GM23338 (cell line): Measurements from ENCODE around the gene LRRC27. TPM values are rescaled to one million over a fixed set of nuclear protein-coding genes. Genes with fewer than 3 reads are reported as not detected.

ENCODE experiments used
- ATAC-seq: fragments of 200-7000 bp; cut with Tn5 transposase; 3 replicates; pipeline ENCODE4 v1.9.1; 2020
- DNase-seq: peaks from one replicate; pipeline ENCODE4 v3.0.0-alpha.2; 2015; ENCODE audit warnings: low spot score
- H2AFZ ChIP-seq: fragments of 200-600 bp; sonication (generic); 2 replicates; pipeline ENCODE4 v1.8.0; 2016; ENCODE audit warnings: antibody characterized with exemption, mild to moderate bottlenecking, moderate library complexity
- H3F3A ChIP-seq: fragments of 200-600 bp; sonication (generic); replicated peaks from 2 replicates; pipeline ENCODE4 v1.8.0; 2017; ENCODE audit warnings: antibody characterized with exemption, mixed run types, low read depth
- H3K27ac ChIP-seq: fragments of 200-600 bp; sonication (generic); 2 replicates; pipeline ENCODE4 v1.6.1; 2016; ENCODE audit warnings: low read depth
- H3K27me3 ChIP-seq: fragments of 200-600 bp; sonication (generic); 2 replicates; pipeline ENCODE4 v1.8.0; 2016; ENCODE audit warnings: mild to moderate bottlenecking, mixed run types, moderate library complexity; ENCODE audit not compliant: insufficient read depth
- H3K36me3 ChIP-seq: fragments of 200-600 bp; sonication (generic); 2 replicates; pipeline ENCODE4 v1.8.0; 2016; ENCODE audit warnings: mild to moderate bottlenecking; ENCODE audit not compliant: insufficient read depth
- H3K4me1 ChIP-seq: fragments of 200-600 bp; sonication (generic); 2 replicates; pipeline ENCODE4 v1.8.0; 2016; ENCODE audit warnings: mild to moderate bottlenecking, moderate library complexity; ENCODE audit not compliant: insufficient read depth
- H3K4me2 ChIP-seq: fragments of 200-600 bp; sonication (generic); 2 replicates; pipeline ENCODE4 v1.7.1; 2017; ENCODE audit warnings: mixed run types
- H3K4me3 ChIP-seq: fragments of 200-600 bp; sonication (generic); 2 replicates; pipeline ENCODE4 v1.6.1; 2016; ENCODE audit warnings: mixed run types
- H3K79me2 ChIP-seq: fragments of 200-600 bp; sonication (generic); replicated peaks from 2 replicates; pipeline ENCODE4 v1.8.0; 2017; ENCODE audit warnings: mild to moderate bottlenecking; ENCODE audit not compliant: insufficient read depth
- H3K9me2 ChIP-seq: fragments of 200-600 bp; sonication (generic); 2 replicates; pipeline ENCODE4 v1.8.0; 2017; ENCODE audit not compliant: insufficient read depth
- H4K20me1 ChIP-seq: fragments of 200-600 bp; sonication (generic); replicated peaks from 2 replicates; pipeline ENCODE4 v1.8.0; 2017; ENCODE audit warnings: mild to moderate bottlenecking; ENCODE audit not compliant: insufficient read depth
- H3K27ac Mint-ChIP-seq: 2 replicates; pipeline ENCODE4 v1.8.0; 2020; ENCODE audit warnings: inconsistent platforms, mild to moderate bottlenecking, moderate library complexity, mixed read lengths
- H3K27me3 Mint-ChIP-seq: 3 replicates; pipeline ENCODE4 v1.8.0; 2022; ENCODE audit warnings: low read depth, mild to moderate bottlenecking, moderate library complexity, mixed read lengths, inconsistent platforms; ENCODE audit not compliant: insufficient read depth, poor library complexity
- H3K36me3 Mint-ChIP-seq: 3 replicates; pipeline ENCODE4 v1.8.0; 2021; ENCODE audit warnings: low read depth, mild to moderate bottlenecking, inconsistent platforms, moderate library complexity, mixed read lengths
- H3K4me1 Mint-ChIP-seq: 3 replicates; pipeline ENCODE4 v1.8.0; 2020; ENCODE audit warnings: mild to moderate bottlenecking, inconsistent platforms, mixed read lengths
- H3K4me3 Mint-ChIP-seq: 3 replicates; pipeline ENCODE4 v1.8.0; 2021; ENCODE audit warnings: moderate library complexity, mild to moderate bottlenecking, inconsistent platforms, mixed read lengths
- H3K9me3 Mint-ChIP-seq: 3 replicates; pipeline ENCODE4 v1.8.0; 2020; ENCODE audit warnings: moderate library complexity, mild to moderate bottlenecking, inconsistent platforms, mixed read lengths
- EZH2 ChIP-seq: fragments of 200-600 bp; sonication (generic); IDR thresholded peaks from one replicate; pipeline ENCODE4 v1.8.0; 2017; ENCODE audit warnings: antibody characterized with exemption, mild to moderate bottlenecking, low read depth; ENCODE audit not compliant: unreplicated experiment
- EZH2phosphoT487 ChIP-seq: fragments of 200-600 bp; sonication (generic); IDR thresholded peaks from one replicate; pipeline ENCODE4 v1.8.1; 2018; ENCODE audit warnings: antibody characterized with exemption; ENCODE audit not compliant: unreplicated experiment
- JUNB ChIP-seq: IDR thresholded peaks from one replicate; pipeline ENCODE4 v1.6.1; 2016; ENCODE audit warnings: antibody characterized with exemption; ENCODE audit not compliant: unreplicated experiment
- NANOG ChIP-seq: IDR thresholded peaks from 2 replicates; pipeline ENCODE4 v1.6.1; 2016; ENCODE audit warnings: antibody characterized with exemption, borderline replicate concordance
- POLR2AphosphoS5 ChIP-seq: IDR thresholded peaks from 2 replicates; pipeline ENCODE4 v1.6.1; 2016; ENCODE audit warnings: antibody characterized with exemption, low read depth
- ZNF114 ChIP-seq: fragments of 250-450 bp; sonication (Bioruptor Pico); IDR thresholded peaks from 2 replicates; pipeline ENCODE4 v1.5.0; 2020; ENCODE audit warnings: mild to moderate bottlenecking, moderate library complexity
- ZNF331 ChIP-seq: fragments of 250-450 bp; sonication (Bioruptor Pico); IDR thresholded peaks from 2 replicates; pipeline ENCODE4 v1.5.0; 2020; ENCODE audit warnings: low read depth, mild to moderate bottlenecking, moderate library complexity
- polyA plus RNA-seq: library from polyadenylated mRNA; unstranded; fragments of >200 nt; fragmentation: Nextera tagmentation; extraction: Ambion mirVana; gene quantifications from 2 replicates; pipeline ENCODE4 v1.2.1, GENCODE V29; 2016
- total RNA-seq: library from RNA; depleted of rRNA; stranded (reverse); fragments of >200 nt; shearing (Covaris generic); gene quantifications from 2 replicates; pipeline ENCODE4 v1.2.3, GENCODE V29; 2014
- TF ChIP-seq, protein P1 (sequence below), 2 experiments: fragments of 200-600 bp in 1 of 2; sonication (generic) in 1 of 2; conservative IDR thresholded peaks; 2 replicates each; pipeline versions ENCODE4 v1.5.1 to v1.6.1; 2016 to 2017; ENCODE audit warnings: antibody characterized with exemption in 2 of 2, low read depth in 2 of 2, mild to moderate bottlenecking in 2 of 2, moderate library complexity in 1 of 2
- TF ChIP-seq, protein P2 (sequence below): IDR thresholded peaks from one replicate; pipeline ENCODE4 v1.6.1; 2018; ENCODE audit warnings: antibody characterized with exemption; ENCODE audit not compliant: unreplicated experiment
- TF ChIP-seq, protein P3 (sequence below): IDR thresholded peaks from 2 replicates; pipeline ENCODE4 v1.6.1; 2016; ENCODE audit warnings: antibody characterized with exemption

The LRRC27 gene
- total and polyA plus RNA-seq, 2 experiments from 2014 or later = 2.9 to 3.5 TPM

DNA sequence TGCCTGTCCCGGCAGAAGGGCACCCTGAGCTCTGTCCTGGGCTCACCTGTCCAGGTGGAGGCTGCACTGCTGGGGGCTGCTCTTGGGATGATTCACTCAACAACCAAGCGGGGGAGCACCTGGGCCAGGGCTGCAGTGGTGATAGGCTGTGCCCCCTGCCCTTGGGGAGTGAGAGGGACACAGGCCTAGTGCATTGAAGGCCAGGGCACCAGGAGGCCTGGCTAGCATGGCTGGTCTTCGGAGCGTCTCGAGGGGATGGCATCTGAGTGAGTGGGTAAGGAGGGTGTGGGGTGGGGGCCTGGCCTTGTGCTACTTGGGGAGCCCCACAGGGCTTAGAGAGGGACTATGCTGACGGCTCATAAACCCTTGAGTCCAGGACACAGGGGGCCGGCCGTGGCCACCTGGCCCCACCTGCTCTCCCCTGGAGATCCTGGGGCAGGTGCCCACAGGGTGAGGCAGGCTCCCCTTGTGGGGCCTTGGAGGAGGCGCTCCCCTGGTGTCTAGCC, 68.1 kb downstream of the LRRC27 start:
- Mint-ChIP-seq H3K27ac (no peak overlapping the region), H3K4me3 (no peak overlapping the region), H3K9me3 (no peaks in the 10 kb centered on the region), H3K27me3 (peaks cover 3% of the 10 kb centered on the region), H3K4me1 (peaks cover 22% of the 10 kb centered on the region), H3K36me3 (no peaks in the 10 kb centered on the region)
- DNase-seq (no peak), ATAC-seq (peak; percentile 8; the same call in 1 of the 3 replicates)
- no peak for TF ChIP-seq NANOG
- TF ChIP-seq, protein P1, sequence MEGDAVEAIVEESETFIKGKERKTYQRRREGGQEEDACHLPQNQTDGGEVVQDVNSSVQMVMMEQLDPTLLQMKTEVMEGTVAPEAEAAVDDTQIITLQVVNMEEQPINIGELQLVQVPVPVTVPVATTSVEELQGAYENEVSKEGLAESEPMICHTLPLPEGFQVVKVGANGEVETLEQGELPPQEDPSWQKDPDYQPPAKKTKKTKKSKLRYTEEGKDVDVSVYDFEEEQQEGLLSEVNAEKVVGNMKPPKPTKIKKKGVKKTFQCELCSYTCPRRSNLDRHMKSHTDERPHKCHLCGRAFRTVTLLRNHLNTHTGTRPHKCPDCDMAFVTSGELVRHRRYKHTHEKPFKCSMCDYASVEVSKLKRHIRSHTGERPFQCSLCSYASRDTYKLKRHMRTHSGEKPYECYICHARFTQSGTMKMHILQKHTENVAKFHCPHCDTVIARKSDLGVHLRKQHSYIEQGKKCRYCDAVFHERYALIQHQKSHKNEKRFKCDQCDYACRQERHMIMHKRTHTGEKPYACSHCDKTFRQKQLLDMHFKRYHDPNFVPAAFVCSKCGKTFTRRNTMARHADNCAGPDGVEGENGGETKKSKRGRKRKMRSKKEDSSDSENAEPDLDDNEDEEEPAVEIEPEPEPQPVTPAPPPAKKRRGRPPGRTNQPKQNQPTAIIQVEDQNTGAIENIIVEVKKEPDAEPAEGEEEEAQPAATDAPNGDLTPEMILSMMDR (conservative IDR thresholded peaks at IDR 0.05; ENCODE audit: low read depth in 2 of 2) = peak in 1 of 2 experiments; percentile 49; a peak in 2 of 4 replicates
- Histone ChIP-seq H3K27me3 (peaks cover 6% of the 10 kb centered on the region; the same call in 1 of the 2 replicates), H3F3A (no peaks in the 10 kb centered on the region), H4K20me1 (no peaks in the 10 kb centered on the region), H3K36me3 (no peaks in the 10 kb centered on the region), H3K9me2 (no peaks in the 10 kb centered on the region), H3K4me3 (no peak overlapping the region), H2AFZ (no peak overlapping the region), H3K27ac (no peak overlapping the region), H3K4me2 (no peak overlapping the region), H3K79me2 (no peaks in the 10 kb centered on the region), H3K4me1 (peaks cover 7% of the 10 kb centered on the region; the same call in 1 of the 2 replicates)

DNA sequence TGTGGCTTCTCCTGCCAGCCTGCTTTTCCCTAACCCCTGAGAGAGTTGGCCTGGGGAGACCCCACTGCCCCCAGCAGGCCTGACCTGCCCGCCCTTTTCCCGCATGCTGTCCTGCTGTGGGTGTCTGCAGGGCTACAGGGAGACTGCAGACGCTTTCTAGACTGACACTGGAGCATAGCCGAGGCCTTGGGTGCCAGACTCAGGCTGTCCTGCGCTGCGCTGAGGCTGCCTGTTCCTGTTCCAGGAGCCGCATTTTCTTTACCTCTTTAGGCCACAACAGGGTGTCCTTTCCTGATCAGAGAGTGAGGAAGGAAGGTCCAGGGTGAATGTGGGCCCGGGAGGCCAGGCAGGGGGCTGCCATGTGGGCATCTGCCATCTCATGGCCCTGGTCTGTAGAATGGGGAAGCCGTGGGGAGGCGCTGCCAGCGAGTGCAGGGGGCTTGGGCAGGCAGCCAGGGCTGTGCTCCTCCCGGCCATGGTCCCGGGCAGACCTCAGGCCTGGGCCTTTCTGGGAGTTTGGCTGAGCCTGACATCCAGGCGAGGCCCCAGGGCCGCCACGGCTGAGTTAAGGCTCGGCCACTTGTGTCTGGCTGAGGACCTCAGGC, 68.7 kb downstream of the LRRC27 start:
- H3K9me3 Mint-ChIP-seq = no peaks in the 10 kb centered on the region; the same call in 2 of the 3 replicates
- H3F3A ChIP-seq = 0 out of 2 replicates have a peak, but pooled peaks cover 1% of the 10 kb centered on the region
- H3K4me3 ChIP-seq = no peak overlapping the region
- peaks cover 3% of the 10 kb centered on the region for H3K27me3 Mint-ChIP-seq
- H3K79me2 ChIP-seq = no peaks in the 10 kb centered on the region
- TF ChIP-seq, protein P2, sequence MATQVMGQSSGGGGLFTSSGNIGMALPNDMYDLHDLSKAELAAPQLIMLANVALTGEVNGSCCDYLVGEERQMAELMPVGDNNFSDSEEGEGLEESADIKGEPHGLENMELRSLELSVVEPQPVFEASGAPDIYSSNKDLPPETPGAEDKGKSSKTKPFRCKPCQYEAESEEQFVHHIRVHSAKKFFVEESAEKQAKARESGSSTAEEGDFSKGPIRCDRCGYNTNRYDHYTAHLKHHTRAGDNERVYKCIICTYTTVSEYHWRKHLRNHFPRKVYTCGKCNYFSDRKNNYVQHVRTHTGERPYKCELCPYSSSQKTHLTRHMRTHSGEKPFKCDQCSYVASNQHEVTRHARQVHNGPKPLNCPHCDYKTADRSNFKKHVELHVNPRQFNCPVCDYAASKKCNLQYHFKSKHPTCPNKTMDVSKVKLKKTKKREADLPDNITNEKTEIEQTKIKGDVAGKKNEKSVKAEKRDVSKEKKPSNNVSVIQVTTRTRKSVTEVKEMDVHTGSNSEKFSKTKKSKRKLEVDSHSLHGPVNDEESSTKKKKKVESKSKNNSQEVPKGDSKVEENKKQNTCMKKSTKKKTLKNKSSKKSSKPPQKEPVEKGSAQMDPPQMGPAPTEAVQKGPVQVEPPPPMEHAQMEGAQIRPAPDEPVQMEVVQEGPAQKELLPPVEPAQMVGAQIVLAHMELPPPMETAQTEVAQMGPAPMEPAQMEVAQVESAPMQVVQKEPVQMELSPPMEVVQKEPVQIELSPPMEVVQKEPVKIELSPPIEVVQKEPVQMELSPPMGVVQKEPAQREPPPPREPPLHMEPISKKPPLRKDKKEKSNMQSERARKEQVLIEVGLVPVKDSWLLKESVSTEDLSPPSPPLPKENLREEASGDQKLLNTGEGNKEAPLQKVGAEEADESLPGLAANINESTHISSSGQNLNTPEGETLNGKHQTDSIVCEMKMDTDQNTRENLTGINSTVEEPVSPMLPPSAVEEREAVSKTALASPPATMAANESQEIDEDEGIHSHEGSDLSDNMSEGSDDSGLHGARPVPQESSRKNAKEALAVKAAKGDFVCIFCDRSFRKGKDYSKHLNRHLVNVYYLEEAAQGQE = no peak
- TF ChIP-seq, protein P3, sequence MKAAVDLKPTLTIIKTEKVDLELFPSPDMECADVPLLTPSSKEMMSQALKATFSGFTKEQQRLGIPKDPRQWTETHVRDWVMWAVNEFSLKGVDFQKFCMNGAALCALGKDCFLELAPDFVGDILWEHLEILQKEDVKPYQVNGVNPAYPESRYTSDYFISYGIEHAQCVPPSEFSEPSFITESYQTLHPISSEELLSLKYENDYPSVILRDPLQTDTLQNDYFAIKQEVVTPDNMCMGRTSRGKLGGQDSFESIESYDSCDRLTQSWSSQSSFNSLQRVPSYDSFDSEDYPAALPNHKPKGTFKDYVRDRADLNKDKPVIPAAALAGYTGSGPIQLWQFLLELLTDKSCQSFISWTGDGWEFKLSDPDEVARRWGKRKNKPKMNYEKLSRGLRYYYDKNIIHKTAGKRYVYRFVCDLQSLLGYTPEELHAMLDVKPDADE = no peak
- no peak for TF ChIP-seq NANOG
- TF ChIP-seq, protein P1 (conservative IDR thresholded peaks at IDR 0.05; ENCODE audit: low read depth in 2 of 2) = no peak
- no peak for TF ChIP-seq ZNF114 (CRISPR knock-in tag)
- TF ChIP-seq JUNB = no peak
- no peak for TF ChIP-seq EZH2
- no peak for TF ChIP-seq POLR2AphosphoS5
- no peak for TF ChIP-seq ZNF331 (CRISPR knock-in tag)
- no peak for TF ChIP-seq EZH2phosphoT487
- H3K27ac Mint-ChIP-seq = peak overlapping the region; percentile 90
- no peak overlapping the region for H2AFZ ChIP-seq
- no peaks in the 10 kb centered on the region for H3K36me3 ChIP-seq
- H3K9me2 ChIP-seq = no peaks in the 10 kb centered on the region
- ATAC-seq = no peak
- H3K27ac ChIP-seq = no peak overlapping the region
- H3K27me3 ChIP-seq = peaks cover 6% of the 10 kb centered on the region; the same call in 1 of the 2 replicates
- H3K4me2 ChIP-seq = no peak overlapping the region
- peaks cover 3% of the 10 kb centered on the region; the same call in 2 of the 3 replicates for H3K36me3 Mint-ChIP-seq
- H4K20me1 ChIP-seq = no peaks in the 10 kb centered on the region
- peaks cover 7% of the 10 kb centered on the region; the same call in 1 of the 2 replicates for H3K4me1 ChIP-seq
- H3K4me1 Mint-ChIP-seq = peaks cover 24% of the 10 kb centered on the region
- DNase-seq = no peak
- no peak overlapping the region for H3K4me3 Mint-ChIP-seq
